COR-L47 (cell line): Measurements from ENCODE around the gene POLD1.
"Not testable (repeated sequence)": the region's sequence is repeated elsewhere in the genome, so short reads cannot be mapped to it uniquely, and the experiment has no call there.

Experiments used
- DNase-seq: peaks from one replicate; lab custom pipeline; 2025; lab: John Stamatoyannopoulos, UW

Gene POLD1

GRCh38 chr19:50435627-50436026 lies 51.5 kb downstream of the POLD1 start:
- DNase-seq: no peak

DNA sequence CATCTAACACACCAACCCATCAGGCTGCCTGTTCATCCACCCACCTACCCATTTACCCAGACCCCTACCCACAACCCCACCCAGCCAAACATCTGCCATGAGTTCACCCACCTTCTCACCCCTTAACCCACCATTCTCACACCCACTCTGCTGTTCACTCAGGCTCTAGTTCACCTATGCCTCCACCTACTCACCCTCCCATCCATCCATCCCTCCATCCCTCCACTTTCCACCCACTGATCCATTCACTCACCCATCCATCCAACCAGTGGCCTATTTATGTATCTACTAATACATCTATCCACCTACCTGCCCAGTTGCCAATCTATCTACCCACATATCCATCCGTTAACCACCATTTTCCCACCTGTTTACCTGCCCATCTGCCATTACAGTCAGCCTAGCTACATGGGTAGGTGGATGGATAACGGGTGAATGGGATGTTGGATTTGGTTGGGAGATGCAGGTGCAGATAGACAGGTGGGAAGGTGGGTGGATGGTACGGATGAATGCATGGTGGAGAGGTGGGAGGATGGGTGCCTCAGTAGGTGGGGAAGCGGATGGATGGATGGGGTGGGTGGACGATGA lies 53.8 kb downstream of the POLD1 start:
- no peak for DNase-seq

DNA sequence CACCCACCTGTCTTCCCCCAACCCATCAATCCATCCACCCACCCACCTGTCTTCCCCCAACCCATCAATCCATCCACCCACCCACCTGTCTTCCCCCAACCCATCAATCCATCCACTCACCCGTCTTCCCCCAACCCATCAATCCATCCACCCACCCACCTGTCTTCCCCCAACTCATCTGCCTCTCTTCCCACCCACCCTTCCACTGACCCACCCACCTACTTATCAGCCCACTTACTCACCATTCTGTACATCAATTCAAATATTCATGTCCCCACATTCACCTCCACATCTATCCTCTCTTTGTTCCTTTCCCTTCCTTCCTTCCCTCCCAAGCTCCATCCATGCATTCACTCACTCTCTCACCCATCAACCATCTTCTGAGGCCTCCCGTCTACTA lies 55.0 kb downstream of the POLD1 start:
- DNase-seq: not testable (repeated sequence)

DNA sequence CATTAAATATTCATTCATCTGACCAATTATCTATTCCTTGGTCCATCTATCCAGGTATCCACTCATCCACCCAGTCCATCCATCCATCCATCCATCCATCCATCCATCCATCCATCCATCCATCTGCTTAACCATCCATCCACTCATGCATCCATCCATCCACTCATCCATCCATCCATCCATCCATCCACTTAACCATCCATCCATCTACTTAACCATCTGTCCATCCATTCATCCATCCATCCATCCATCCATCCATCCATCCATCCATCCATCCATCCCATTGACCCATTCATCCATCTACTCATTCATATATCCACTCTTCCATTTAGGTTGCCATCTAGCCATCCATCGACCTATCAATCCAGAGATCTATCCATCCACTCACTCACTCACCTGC lies 59.9 kb downstream of the POLD1 start:
- DNase-seq: no peak

GRCh38 chr19:50447053-50447452 lies 62.9 kb downstream of the POLD1 start:
- DNase-seq: no peak

GRCh38 chr19:50447750-50448149 lies 63.6 kb downstream of the POLD1 start:
- DNase-seq: no peak

DNA sequence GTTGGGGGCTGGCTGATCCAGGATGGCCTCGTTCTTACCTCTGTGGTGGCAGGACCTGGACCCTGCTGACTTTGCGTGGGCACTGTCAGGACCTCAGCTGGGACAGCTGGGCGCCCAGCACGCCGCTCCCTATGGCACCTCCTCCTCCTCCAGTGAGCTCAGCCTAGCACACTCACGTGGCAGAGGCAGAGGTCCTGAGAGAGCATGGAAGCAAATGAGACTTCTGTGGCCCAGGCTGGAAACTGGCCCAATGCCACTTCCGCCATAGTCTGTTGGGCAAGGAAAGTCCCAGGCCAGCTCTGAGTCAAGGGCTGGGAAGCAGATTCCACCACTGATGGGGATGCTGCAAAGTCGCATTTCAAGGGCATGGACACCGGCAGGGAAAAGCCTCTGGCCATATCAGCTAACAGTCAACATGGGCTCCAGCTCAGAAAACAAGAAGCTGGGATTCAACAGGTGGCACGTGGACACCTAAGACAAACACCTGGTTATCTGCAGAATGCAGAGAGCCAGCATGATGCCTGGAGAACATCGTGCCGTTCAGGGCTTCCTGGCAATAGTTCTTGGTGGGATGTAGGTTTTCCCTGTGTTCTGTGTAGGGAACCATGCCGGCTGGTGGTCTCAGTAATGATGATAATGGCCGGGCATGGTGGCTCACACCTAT lies 65.2 kb downstream of the POLD1 start:
- no peak for DNase-seq

GRCh38 chr19:50450369-50451222 lies 66.4 kb downstream of the POLD1 start:
- DNase-seq: no peak

DNA sequence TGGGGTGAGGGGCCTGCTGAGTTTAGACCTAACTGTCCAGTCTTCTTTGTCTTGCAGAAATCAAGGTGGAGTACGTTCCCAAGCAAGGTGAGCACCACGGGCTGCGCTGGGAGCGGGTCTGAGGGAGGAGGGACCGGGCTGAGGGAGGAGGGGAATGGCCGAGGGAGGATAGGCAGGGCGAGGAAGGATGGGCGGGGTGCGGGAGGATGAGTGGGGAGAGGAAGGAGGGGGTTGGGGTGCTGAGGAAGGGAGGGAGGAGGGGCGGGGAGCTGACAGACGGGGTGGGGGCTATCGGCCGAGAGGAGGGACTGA lies 67.0 kb downstream of the POLD1 start:
- DNase-seq: no peak

DNA sequence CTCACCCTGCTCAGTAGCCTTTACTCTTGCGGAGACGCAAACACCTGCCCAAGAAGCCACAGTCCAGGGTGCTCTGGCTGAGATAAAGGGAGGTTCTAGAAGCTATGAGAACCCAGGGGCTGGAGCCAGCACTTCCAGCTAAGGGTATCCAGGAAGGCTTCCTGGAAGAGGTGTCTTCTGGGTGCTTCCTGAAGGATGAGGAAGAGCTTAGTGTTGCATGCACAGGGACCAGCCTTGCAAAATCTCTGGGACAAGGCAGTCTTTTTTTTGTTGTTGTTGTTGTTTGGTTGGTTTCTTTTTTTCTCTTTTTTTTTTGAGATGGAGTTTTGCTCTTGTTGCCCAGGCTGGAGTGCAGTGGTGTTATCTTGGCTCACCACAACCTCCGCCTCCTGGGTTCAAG lies 69.1 kb downstream of the POLD1 start:
- DNase-seq: no peak

GRCh38 chr19:50455992-50456391 lies 71.8 kb downstream of the POLD1 start:
- no peak for DNase-seq

- DNase-seq: no peak
These were observed 73.2 kb downstream of the POLD1 start for GRCh38 chr19:50457300-50457699.

DNA sequence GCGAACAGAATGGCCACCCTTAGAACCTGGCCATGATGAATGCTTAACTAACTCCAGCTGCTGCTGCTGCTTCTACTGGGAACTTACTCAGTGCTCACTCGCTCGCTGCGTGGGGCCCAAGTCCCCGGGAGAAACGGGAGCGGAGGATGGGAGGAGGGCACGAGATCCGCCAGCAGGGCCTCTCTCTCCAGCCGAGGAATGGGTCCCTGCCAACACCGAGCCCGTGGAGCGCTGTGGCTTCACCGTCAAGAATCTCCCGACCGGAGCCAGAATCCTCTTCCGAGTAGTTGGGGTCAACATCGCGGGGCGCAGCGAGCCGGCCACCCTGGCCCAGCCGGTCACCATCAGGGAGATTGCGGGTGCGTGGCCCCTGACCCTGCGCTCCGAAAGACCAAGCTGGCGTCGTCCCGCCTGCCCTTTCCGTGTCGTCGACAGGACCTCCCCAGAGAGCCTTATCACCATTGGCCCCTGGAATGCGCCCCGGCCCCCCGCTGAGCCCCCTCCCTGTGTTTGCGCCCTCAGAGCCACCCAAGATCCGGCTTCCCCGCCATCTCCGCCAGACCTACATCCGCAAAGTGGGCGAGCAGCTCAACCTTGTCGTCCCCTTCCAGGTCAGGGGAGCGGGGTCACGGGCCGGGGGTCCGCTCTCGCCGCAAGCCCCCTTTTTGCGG lies 74.4 kb downstream of the POLD1 start:
- DNase-seq: no peak

DNA sequence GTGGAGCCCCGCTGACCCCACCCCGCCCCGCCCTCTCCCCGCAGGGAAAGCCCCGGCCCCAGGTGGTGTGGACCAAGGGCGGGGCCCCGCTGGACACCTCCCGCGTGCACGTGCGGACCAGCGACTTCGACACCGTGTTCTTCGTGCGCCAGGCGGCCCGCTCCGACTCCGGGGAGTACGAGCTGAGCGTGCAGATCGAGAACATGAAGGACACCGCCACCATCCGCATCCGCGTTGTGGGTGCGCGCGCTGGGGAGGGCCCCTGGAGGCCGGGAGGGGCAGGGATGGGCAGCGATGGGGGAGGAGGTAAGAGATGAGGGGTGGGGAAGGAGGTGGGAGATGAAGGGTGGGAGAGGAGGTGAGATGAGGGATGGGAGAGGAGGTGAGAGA lies 74.9 kb downstream of the POLD1 start:
- DNase-seq: no peak

DNA sequence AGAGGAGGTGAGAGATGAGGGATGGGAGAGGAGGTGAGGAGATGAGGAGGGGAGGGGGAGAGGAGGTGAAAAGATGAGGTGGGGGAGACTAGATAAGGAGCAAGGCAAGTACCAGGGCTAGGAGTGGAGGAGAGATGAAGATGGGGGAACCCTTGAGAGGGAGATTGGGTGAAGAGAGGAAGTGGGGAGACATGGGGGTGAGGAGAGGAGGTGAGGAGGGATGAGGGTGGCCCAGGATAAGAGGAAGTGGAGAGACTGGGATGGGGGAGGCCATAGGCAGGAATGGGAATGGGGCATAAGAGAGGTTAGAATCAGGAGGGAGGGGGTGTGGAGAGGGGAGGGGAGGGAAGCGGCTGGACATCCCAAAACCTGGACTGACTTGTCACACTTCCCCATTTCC lies 75.5 kb downstream of the POLD1 start:
- DNase-seq: no peak

GRCh38 chr19:50460161-50460765 lies 76.1 kb downstream of the POLD1 start:
- no peak for DNase-seq

DNA sequence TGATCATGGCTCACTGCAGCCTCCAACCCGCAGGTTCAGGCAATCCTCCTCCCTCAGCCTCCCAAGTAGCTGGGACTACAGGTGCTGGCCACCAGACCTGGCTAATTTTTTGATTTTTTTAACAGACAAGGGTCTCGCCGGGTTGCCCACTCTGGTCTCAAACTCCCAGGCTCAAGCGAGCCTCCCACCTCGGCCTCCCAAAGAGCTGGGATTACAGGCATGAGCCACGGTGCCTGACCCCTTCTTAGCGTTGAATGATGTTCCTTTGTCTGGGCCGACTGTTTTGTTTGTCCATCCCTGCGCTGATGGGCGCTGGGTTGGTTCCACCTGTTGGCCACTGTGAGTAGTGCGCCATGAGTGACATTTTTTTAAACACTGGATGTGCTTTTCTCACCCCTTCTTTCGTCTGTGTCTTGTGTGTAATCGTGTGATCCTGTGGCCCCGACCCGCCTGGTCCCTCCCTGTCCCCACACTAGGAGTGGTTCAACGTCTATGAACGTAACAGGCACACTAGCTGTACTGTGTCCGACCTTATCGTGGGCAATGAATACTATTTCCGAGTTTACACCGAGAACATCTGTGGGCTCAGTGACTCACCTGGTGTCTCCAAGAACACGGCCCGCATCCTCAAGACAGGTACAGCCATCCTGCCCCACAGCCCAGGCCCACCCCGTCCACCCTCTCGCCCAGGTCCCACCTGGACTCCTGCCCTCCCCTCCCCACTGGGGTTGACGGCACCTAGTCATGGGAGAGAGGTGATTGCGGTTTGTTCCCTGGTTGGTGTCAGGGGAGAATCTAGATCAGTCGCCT lies 77.1 kb downstream of the POLD1 start:
- DNase-seq: peak; percentile 31

- DNase-seq: no peak
These were observed 78.8 kb downstream of the POLD1 start for GRCh38 chr19:50462970-50463369.

DNA sequence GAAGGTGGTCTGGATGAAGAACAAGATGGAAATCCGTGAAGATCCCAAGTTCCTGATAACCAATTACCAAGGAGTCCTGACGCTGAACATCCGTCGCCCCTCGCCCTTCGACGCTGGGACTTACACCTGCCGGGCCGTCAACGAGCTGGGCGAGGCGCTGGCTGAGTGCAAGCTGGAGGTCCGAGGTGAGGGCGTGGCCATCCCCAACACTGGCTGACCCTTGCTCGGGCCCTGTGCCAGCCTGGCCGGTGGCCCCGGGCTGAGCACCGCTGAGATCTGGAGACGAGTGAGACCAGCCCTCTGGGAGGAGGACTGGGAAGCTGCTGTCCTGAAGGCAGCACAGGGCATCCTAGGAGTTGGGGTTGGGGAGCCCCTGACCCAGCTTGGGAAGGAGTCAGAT lies 80.2 kb downstream of the POLD1 start:
- DNase-seq: no peak

GRCh38 chr19:50465000-50465399 lies 80.9 kb downstream of the POLD1 start:
- DNase-seq: no peak

- peak; percentile 66 for DNase-seq
These were observed 82.0 kb downstream of the POLD1 start for GRCh38 chr19:50465986-50466705.
